OCI-LY7 (cell line): ENCODE data around the gene EDNRB. TPM values are rescaled to one million over a fixed set of nuclear protein-coding genes. Genes with fewer than 3 reads are reported as not detected.

ENCODE experiments used
- BruUV-seq: library from RNA; stranded (reverse); fragments of 400-500 nt; replicated peaks from 2 replicates; lab custom pipeline; 2021; lab: Mats Ljungman, UMichigan
- CTCF ChIA-PET: fragments of 300-600 bp; sonication (Branson Sonifier 250); formaldehyde crosslinking; loops from one replicate; lab custom pipeline; 2022; ENCODE audit warnings: antibody characterized with exemption; ENCODE audit not compliant: unreplicated experiment; lab: Charles Lee
- POLR2A ChIA-PET: fragments of 300-600 bp; sonication (Branson Sonifier 250); formaldehyde crosslinking; loops from one replicate; lab custom pipeline; 2022; ENCODE audit warnings: antibody characterized with exemption; lab: Charles Lee
- DNase-seq: peaks from one replicate; pipeline ENCODE4 v3.0.0-alpha.2; 2015; ENCODE audit warnings: low spot score
- H2AFZ ChIP-seq: fragments of 200-600 bp; sonication (generic), shearing (Covaris generic); 2 replicates; pipeline ENCODE4 v1.6.1; 2014; ENCODE audit warnings: mild to moderate bottlenecking, antibody characterized with exemption, low read length, moderate library complexity
- H3K27ac ChIP-seq: fragments of 200-600 bp; sonication (generic); 2 replicates; pipeline ENCODE4 v1.5.1; 2014; ENCODE audit warnings: mixed run types, low read depth, mild to moderate bottlenecking, moderate library complexity, low read length, inconsistent platforms; ENCODE audit not compliant: poor library complexity, severe bottlenecking
- H3K36me3 ChIP-seq: fragments of 200-600 bp; sonication (generic); 2 replicates; pipeline ENCODE4 v1.6.1; 2014; ENCODE audit warnings: mild to moderate bottlenecking, antibody characterized with exemption, low read length, moderate library complexity, mixed read lengths; ENCODE audit not compliant: insufficient read depth
- H3K4me1 ChIP-seq: fragments of 200-600 bp; sonication (generic); 2 replicates; pipeline ENCODE4 v1.5.1; 2014; ENCODE audit warnings: mild to moderate bottlenecking, low read length; ENCODE audit not compliant: insufficient read depth, poor library complexity, severe bottlenecking
- H3K4me2 ChIP-seq: fragments of 200-600 bp; sonication (generic); 2 replicates; pipeline ENCODE4 v1.6.1; 2014; ENCODE audit warnings: mild to moderate bottlenecking, low read length
- H3K4me3 ChIP-seq: fragments of 200-600 bp; sonication (generic); 2 replicates; pipeline ENCODE4 v1.5.1; 2014; ENCODE audit warnings: mild to moderate bottlenecking, low read depth, low read length; ENCODE audit not compliant: poor library complexity, severe bottlenecking
- H3K79me2 ChIP-seq: fragments of 200-600 bp; sonication (generic); 2 replicates; pipeline ENCODE4 v1.6.1; 2016; ENCODE audit warnings: low read depth, mild to moderate bottlenecking, low read length, moderate library complexity, mixed read lengths; ENCODE audit not compliant: insufficient read depth
- H3K9me2 ChIP-seq: fragments of 200-600 bp; sonication (generic); 2 replicates; pipeline ENCODE4 v1.6.1; 2016; ENCODE audit warnings: mild to moderate bottlenecking, low read length, mixed read lengths; ENCODE audit not compliant: insufficient read depth
- H3K9me3 ChIP-seq: fragments of 200-600 bp; sonication (generic); 2 replicates; pipeline ENCODE4 v1.6.1; 2014; ENCODE audit warnings: mild to moderate bottlenecking, mixed run types, low read length, mixed read lengths
- H4K20me1 ChIP-seq: fragments of 200-600 bp; sonication (generic); 2 replicates; pipeline ENCODE4 v1.6.1; 2014; ENCODE audit warnings: mild to moderate bottlenecking, antibody characterized with exemption, low read length, moderate library complexity, mixed read lengths; ENCODE audit not compliant: insufficient read depth
- CTCF ChIP-seq: fragments of 200-600 bp; sonication (generic); conservative IDR thresholded peaks from 2 replicates; pipeline ENCODE4 v1.5.1; 2014; ENCODE audit warnings: mild to moderate bottlenecking, antibody characterized with exemption, low read length, moderate library complexity, mixed read lengths
- EZH2phosphoT487 ChIP-seq: fragments of 200-600 bp; sonication (generic); IDR thresholded peaks from 2 replicates; pipeline ENCODE4 v1.6.1; 2018; ENCODE audit warnings: low read depth, borderline replicate concordance, mild to moderate bottlenecking, mixed run types, antibody characterized with exemption, low read length, moderate library complexity, mixed read lengths
- intact Hi-C: fragments of 100-400 bp; cut with micrococcal nuclease; formaldehyde crosslinking; loops from one replicate; pipeline ENCODE4 v1.10.0; 2022; ENCODE audit not compliant: unreplicated experiment
- total RNA-seq, 2 experiments: library from RNA; depleted of rRNA in 1 of 2; stranded (reverse); fragments of >200 nt in 1 of 2; shearing (Covaris generic) in 1 of 2; gene quantifications; 2 replicates each; pipeline ENCODE4 v1.2.3, GENCODE V29; 2014 to 2022

Gene EDNRB
- total RNA-seq, 2 experiments from 2014 or later: not detected

GRCh38 chr13:77909827-77910226 lies 8.8 kb downstream of the EDNRB start:
- no peak overlapping the region for H2AFZ ChIP-seq
- no peaks in the 10 kb centered on the region for H3K9me2 ChIP-seq
- H3K9me3 ChIP-seq: no peaks in the 10 kb centered on the region
- intact Hi-C loops: no loop called here
- no peaks in the 10 kb centered on the region for H4K20me1 ChIP-seq
- no peak for TF ChIP-seq EZH2phosphoT487
- H3K4me2 ChIP-seq: no peak overlapping the region
- POLR2A ChIA-PET: no interaction called here
- no peak for DNase-seq
- H3K4me1 ChIP-seq: no peaks in the 10 kb centered on the region
- no peak overlapping the region for H3K27ac ChIP-seq
- no peak overlapping the region for H3K4me3 ChIP-seq
- CTCF ChIA-PET: no interaction called here
- H3K36me3 ChIP-seq: no peaks in the 10 kb centered on the region
- no TSS peak for BruUV-seq
- no peaks in the 10 kb centered on the region for H3K79me2 ChIP-seq

GRCh38 chr13:77908531-77908930 lies 10.1 kb downstream of the EDNRB start:
- no peaks in the 10 kb centered on the region for H3K79me2 ChIP-seq
- H3K4me1 ChIP-seq: no peaks in the 10 kb centered on the region
- H3K27ac ChIP-seq: no peak overlapping the region
- H3K4me3 ChIP-seq: no peak overlapping the region
- H3K36me3 ChIP-seq: no peaks in the 10 kb centered on the region
- CTCF ChIA-PET: no interaction called here
- no peaks in the 10 kb centered on the region for H3K9me3 ChIP-seq
- no TSS peak for BruUV-seq
- TF ChIP-seq CTCF (no peak), EZH2phosphoT487 (no peak)
- no peak for DNase-seq
- POLR2A ChIA-PET: interaction anchor here (0.6 kb wide), 1 partner anchor 40 kb away, joined by 4 read pairs; no protein-coding TSS in a partner anchor
- no peaks in the 10 kb centered on the region for H4K20me1 ChIP-seq
- H2AFZ ChIP-seq: no peak overlapping the region
- no peaks in the 10 kb centered on the region for H3K9me2 ChIP-seq
- intact Hi-C loops: no loop called here
- no peak overlapping the region for H3K4me2 ChIP-seq

- intact Hi-C loops: no loop called here
- TF ChIP-seq CTCF (no peak), EZH2phosphoT487 (no peak)
- no peaks in the 10 kb centered on the region for H4K20me1 ChIP-seq
- CTCF ChIA-PET: no interaction called here
- no peaks in the 10 kb centered on the region for H3K36me3 ChIP-seq
- no peaks in the 10 kb centered on the region for H3K4me1 ChIP-seq
- no peak overlapping the region for H2AFZ ChIP-seq
- H3K9me2 ChIP-seq: no peaks in the 10 kb centered on the region
- H3K27ac ChIP-seq: no peak overlapping the region
- H3K4me3 ChIP-seq: no peak overlapping the region
- H3K9me3 ChIP-seq: no peaks in the 10 kb centered on the region
- POLR2A ChIA-PET: interaction anchor here (0.6 kb wide), 3 partner anchors 10 to 1930 kb away, joined by 3 to 4 read pairs (median 4); no protein-coding TSS in a partner anchor
- no peak overlapping the region for H3K4me2 ChIP-seq
- no peaks in the 10 kb centered on the region for H3K79me2 ChIP-seq
- no peak for DNase-seq
- no TSS peak for BruUV-seq
Observed at GRCh38 chr13:77907666-77908341, 10.8 kb downstream of the EDNRB start.
